Loucy (cell line): ENCODE measurements around the gene ANGPT4.

Experiments
- H2AFZ ChIP-seq: fragments of 200-600 bp; sonication (generic); 2 replicates; pipeline ENCODE4 v1.6.0; 2016; ENCODE audit warnings: antibody characterized with exemption, mild to moderate bottlenecking, low read length, moderate library complexity
- H3F3A ChIP-seq: fragments of 200-600 bp; 2 replicates; pipeline ENCODE4 v1.6.0; 2016; ENCODE audit warnings: antibody characterized with exemption, low read depth, mild to moderate bottlenecking
- H3K27me3 ChIP-seq: fragments of 200-600 bp; sonication (generic); 2 replicates; pipeline ENCODE4 v1.6.1; 2014; ENCODE audit warnings: low read length, mild to moderate bottlenecking; ENCODE audit not compliant: insufficient read depth, poor library complexity, severe bottlenecking
- H3K36me3 ChIP-seq: fragments of 200-600 bp; sonication (generic); 2 replicates; pipeline ENCODE4 v1.6.1; 2016; ENCODE audit warnings: low read length; ENCODE audit not compliant: insufficient read depth
- H3K4me1 ChIP-seq: fragments of 200-600 bp; sonication (generic); 2 replicates; pipeline ENCODE4 v1.5.1; 2014; ENCODE audit warnings: low read length, mild to moderate bottlenecking; ENCODE audit not compliant: insufficient read depth, poor library complexity, severe bottlenecking
- H3K4me2 ChIP-seq: fragments of 200-600 bp; sonication (generic); 2 replicates; pipeline ENCODE4 v1.6.0; 2014; ENCODE audit warnings: antibody characterized with exemption, low read length, low read depth, mild to moderate bottlenecking; ENCODE audit not compliant: poor library complexity, severe bottlenecking
- H3K4me3 ChIP-seq: fragments of 200-600 bp; sonication (generic); 2 replicates; pipeline ENCODE4 v1.5.1; 2014; ENCODE audit warnings: low read length, mild to moderate bottlenecking, mixed read lengths; ENCODE audit not compliant: poor library complexity, severe bottlenecking
- H3K79me2 ChIP-seq: fragments of 200-600 bp; sonication (generic); 2 replicates; pipeline ENCODE4 v1.6.1; 2014; ENCODE audit warnings: low read length; ENCODE audit not compliant: insufficient read depth
- H3K9ac ChIP-seq: fragments of 200-600 bp; sonication (generic); 2 replicates; pipeline ENCODE4 v1.6.0; 2014; ENCODE audit warnings: mild to moderate bottlenecking, low read depth, low read length, moderate library complexity; ENCODE audit not compliant: poor library complexity, severe bottlenecking
- H3K9me2 ChIP-seq: fragments of 200-600 bp; sonication (generic); replicated peaks from 2 replicates; pipeline ENCODE4 v1.6.1; 2016; ENCODE audit warnings: low read depth, low read length, mixed read lengths
- H3K9me3 ChIP-seq: fragments of 200-600 bp; sonication (generic); 2 replicates; pipeline ENCODE4 v1.6.1; 2014; ENCODE audit warnings: mild to moderate bottlenecking, antibody characterized with exemption, low read length, low read depth; ENCODE audit not compliant: insufficient read depth
- H4K20me1 ChIP-seq: fragments of 200-600 bp; sonication (generic); 2 replicates; pipeline ENCODE4 v1.6.0; 2014; ENCODE audit warnings: antibody characterized with exemption, low read length, mild to moderate bottlenecking; ENCODE audit not compliant: insufficient read depth, poor library complexity, severe bottlenecking
- EZH2phosphoT487 ChIP-seq: fragments of 200-600 bp; IDR thresholded peaks from 2 replicates; pipeline ENCODE4 v1.6.1; 2018; ENCODE audit warnings: antibody characterized with exemption, mild to moderate bottlenecking, moderate library complexity, borderline replicate concordance
- TF ChIP-seq, protein P1 (sequence below): fragments of 200-600 bp; sonication (generic); conservative IDR thresholded peaks from 2 replicates; pipeline ENCODE4 v1.5.1; 2014; ENCODE audit warnings: mild to moderate bottlenecking, antibody characterized with exemption, low read length

ANGPT4 gene

DNA sequence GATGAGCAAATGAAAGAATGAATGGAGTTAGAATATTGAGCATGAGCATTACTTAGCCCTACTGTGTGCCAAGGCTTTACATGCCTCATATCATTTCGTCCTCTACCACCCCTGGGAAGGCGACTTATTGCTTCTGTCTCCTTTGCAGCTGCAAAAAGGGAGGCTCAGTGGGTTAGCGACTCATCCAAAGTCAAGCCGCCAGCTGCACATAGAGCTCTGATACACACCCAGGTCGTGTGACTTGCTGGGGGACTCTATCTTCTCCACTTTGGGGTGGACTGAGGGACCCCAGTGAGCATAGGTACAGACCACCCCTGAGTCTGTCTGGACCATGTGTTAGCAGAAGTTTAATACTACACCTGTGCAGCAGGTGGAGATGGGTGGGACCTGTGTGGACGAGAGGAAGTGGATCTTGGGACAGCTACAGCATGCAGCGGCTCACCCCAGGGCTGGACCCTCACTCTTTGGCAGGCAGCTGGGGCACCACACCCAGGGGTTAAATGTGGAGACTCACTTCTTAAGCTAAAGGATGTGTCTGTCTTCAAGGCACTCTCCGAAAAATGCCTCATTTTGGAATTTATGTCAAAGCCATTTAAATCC is 36.2 kb upstream of the ANGPT4 start:
- TF ChIP-seq, protein P1, sequence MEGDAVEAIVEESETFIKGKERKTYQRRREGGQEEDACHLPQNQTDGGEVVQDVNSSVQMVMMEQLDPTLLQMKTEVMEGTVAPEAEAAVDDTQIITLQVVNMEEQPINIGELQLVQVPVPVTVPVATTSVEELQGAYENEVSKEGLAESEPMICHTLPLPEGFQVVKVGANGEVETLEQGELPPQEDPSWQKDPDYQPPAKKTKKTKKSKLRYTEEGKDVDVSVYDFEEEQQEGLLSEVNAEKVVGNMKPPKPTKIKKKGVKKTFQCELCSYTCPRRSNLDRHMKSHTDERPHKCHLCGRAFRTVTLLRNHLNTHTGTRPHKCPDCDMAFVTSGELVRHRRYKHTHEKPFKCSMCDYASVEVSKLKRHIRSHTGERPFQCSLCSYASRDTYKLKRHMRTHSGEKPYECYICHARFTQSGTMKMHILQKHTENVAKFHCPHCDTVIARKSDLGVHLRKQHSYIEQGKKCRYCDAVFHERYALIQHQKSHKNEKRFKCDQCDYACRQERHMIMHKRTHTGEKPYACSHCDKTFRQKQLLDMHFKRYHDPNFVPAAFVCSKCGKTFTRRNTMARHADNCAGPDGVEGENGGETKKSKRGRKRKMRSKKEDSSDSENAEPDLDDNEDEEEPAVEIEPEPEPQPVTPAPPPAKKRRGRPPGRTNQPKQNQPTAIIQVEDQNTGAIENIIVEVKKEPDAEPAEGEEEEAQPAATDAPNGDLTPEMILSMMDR = no peak
- TF ChIP-seq EZH2phosphoT487 = no peak
- H3F3A ChIP-seq = no peaks in the 10 kb centered on the region
- H3K4me1 ChIP-seq = no peaks in the 10 kb centered on the region
- H3K4me3 ChIP-seq = no peak overlapping the region
- H2AFZ ChIP-seq = no peak overlapping the region
- H4K20me1 ChIP-seq = no peaks in the 10 kb centered on the region
- no peak overlapping the region for H3K4me2 ChIP-seq
- no peaks in the 10 kb centered on the region for H3K36me3 ChIP-seq
- no peaks in the 10 kb centered on the region for H3K9me3 ChIP-seq
- H3K9ac ChIP-seq = no peak overlapping the region
- H3K79me2 ChIP-seq = no peaks in the 10 kb centered on the region
- H3K27me3 ChIP-seq = no peaks in the 10 kb centered on the region
- no peaks in the 10 kb centered on the region for H3K9me2 ChIP-seq

DNA sequence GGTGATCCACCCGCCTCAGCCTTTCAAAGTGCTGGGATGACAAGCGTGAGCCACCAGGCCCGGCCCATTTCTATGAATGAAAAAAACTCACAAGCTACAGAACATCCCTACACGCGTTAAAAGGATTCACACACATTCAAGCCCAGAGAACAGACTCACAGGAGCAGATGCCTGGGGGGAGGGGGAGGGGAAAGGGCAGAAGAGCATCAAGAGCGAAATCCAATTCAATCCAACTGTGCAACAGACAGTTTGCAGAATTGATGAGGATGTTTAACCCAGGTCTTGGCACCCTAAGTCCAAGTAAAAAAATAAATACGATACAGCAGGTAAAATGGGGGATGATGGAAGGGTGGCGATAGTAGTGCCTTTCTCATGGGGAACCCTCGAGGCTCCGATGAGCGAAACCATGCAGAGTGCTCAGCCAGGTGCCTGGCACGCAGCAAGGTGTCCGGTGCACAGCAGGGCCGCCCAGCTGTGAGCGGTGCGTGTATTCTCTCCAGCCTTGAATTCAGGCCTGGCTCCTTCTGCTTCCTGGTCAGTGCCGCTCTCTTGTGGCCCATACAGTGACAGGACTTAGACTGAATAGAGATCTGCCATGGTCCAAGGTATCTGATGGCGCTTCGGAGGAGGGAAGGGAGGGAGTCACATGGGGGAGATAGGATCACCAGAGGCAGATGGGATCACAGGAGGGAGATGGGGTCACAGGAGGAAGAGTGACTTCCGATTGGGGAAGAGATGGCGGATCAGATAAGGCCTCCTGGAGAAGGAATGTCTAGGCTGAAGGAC is 35.4 kb upstream of the ANGPT4 start:
- Histone ChIP-seq H3K36me3 (no peaks in the 10 kb centered on the region), H3K4me1 (no peaks in the 10 kb centered on the region), H3K9me3 (no peaks in the 10 kb centered on the region), H3K4me3 (no peak overlapping the region), H2AFZ (no peak overlapping the region), H3K79me2 (no peaks in the 10 kb centered on the region), H4K20me1 (no peaks in the 10 kb centered on the region), H3K27me3 (no peaks in the 10 kb centered on the region), H3F3A (no peaks in the 10 kb centered on the region), H3K9me2 (no peaks in the 10 kb centered on the region), H3K4me2 (no peak overlapping the region), H3K9ac (no peak overlapping the region)
- TF ChIP-seq, protein P1 = no peak
- TF ChIP-seq EZH2phosphoT487 = no peak

DNA sequence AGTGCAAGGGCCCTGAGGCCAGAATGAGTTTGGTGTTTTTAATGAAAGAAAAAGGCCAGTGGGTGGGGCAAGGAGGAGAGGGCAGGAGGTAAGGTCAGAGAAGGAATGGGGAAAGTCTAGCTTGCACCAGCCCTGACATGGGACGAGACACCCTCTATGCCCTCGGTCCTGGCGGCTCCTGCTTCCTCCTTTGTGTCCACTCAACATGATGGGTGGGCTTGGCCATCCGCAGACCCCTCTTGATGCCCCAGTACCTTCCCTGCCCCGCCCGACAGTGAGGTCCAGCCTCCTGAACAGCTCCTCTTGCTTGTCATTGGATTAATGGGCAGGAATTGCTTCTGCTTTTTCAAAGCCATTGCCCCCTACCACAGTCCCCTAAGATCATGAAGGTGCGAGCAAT is 33.6 kb upstream of the ANGPT4 start:
- TF ChIP-seq, protein P1 = no peak
- TF ChIP-seq EZH2phosphoT487 = no peak
- no peak overlapping the region for H3K4me3 ChIP-seq

More for the DNA sequence above, 33.6 kb upstream of the ANGPT4 start:
- Histone ChIP-seq H3K9me3 (no peaks in the 10 kb centered on the region), H3F3A (no peaks in the 10 kb centered on the region), H3K9ac (no peak overlapping the region), H2AFZ (no peak overlapping the region), H3K79me2 (no peaks in the 10 kb centered on the region), H3K36me3 (no peaks in the 10 kb centered on the region), H3K4me2 (no peak overlapping the region), H4K20me1 (no peaks in the 10 kb centered on the region), H3K4me1 (no peaks in the 10 kb centered on the region), H3K27me3 (no peaks in the 10 kb centered on the region), H3K9me2 (no peaks in the 10 kb centered on the region)
